NCI-H82 (cell line): Measurements from ENCODE around the gene OR5K4.

ENCODE experiments used
- DNase-seq: peaks from one replicate; lab custom pipeline; 2025; lab: John Stamatoyannopoulos, UW

OR5K4 gene, protein sequence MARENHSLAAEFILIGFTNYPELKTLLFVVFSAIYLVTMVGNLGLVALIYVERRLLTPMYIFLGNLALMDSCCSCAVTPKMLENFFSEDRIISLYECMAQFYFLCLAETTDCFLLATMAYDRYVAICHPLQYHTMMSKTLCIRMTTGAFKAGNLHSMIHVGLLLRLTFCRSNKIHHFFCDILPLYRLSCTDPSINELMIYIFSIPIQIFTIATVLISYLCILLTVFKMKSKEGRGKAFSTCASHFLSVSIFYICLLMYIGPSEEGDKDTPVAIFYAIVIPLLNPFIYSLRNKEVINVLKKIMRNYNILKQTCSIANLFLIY

DNA sequence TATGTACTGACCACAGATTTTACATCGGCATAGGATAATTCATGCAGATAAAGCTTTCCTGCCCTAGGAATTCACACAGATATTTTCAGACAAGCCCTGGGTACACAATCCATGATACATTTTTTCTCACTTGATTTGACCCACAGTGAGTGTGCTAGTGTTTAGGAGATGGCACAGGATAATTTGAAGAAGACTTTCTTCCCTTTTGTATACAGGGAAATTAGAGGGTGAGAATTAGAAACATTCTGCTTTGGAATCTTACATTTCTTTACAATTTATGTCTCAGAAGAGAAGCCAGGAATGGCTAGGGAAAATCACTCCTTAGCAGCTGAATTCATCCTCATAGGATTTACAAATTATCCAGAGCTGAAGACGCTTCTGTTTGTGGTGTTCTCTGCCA lies at the start of gene OR5K4:
Gene OR5K4 (plus strand): TSS at position 301 of the 400 bp plus-strand sequence. CDS start 0 bp downstream, at position 301.
- no peak for DNase-seq

DNA sequence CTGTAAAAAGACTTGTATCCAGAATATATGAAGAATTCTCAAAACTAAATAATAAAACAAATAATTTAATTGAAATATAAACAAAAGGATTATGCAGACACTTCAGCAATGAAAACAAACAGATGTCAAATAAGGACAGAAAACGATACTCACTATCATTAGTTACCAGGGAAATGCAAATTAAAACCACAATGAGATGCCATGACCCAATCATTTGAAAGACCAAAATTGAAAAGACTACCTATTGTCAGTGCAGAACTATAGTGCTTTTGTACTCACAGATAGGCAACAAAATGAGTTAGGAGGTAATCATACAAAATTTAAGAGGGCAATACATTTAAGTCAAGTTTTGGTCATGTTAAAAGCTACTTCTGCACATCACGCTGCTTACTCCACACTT lies 31.6 kb upstream of the OR5K4 start:
- no peak for DNase-seq

DNA sequence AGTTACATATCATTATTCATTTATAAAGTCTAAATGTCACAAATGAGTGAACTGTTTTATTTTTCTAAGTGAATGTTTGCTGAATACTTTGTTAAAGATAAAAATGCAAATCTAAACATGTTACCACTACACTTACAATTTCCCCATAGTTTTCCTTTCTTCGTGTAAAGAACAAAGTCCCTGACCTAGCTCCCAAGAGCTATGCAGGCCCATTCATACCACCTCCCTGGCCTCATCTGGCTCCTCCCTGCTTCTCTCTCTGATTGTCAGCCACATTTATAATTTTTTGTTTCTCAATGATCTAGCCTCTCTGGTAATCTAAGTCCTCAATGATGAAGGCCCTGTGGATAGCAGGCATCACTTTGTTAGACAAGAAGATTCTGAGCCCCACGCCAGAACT lies 31.0 kb upstream of the OR5K4 start:
- no peak for DNase-seq

DNA sequence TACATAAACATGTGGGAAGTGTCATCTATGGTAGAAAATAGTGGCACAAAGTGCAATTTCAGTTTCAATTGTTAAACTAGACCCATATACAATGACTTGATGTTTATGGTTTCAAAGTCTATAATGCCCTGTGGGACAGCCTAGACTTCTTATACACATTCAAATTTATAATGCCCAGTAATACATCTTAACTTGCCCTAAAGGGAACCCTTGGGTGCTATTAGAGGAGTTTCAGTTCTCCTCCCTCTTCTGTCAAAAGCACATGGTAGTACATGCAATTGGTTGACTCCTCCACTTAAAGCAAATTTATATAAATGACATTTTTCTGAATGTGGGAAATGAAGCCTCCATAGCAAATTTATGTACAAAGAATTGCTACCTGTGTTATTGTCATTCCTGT lies 30.2 kb upstream of the OR5K4 start:
- no peak for DNase-seq

DNA sequence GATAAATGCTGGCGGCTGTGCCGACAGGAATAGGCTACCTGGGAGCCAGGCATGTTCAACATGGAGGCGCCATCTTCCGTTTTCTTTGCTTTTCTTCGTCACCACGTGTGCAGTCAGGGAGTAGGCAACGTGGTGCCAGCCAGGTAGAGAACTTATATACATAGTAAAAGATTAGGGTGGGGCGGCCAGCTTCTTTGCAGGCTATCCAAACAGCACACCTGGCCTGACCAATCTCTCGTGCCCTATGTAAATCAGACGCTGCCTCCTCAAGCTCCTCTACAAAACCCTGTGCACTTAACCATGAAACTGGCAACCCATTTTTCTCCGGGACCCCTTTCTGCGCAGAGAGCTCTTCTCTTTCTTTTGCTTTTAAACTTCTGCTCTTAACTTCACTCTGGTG lies 28.6 kb upstream of the OR5K4 start:
- DNase-seq = no peak

DNA sequence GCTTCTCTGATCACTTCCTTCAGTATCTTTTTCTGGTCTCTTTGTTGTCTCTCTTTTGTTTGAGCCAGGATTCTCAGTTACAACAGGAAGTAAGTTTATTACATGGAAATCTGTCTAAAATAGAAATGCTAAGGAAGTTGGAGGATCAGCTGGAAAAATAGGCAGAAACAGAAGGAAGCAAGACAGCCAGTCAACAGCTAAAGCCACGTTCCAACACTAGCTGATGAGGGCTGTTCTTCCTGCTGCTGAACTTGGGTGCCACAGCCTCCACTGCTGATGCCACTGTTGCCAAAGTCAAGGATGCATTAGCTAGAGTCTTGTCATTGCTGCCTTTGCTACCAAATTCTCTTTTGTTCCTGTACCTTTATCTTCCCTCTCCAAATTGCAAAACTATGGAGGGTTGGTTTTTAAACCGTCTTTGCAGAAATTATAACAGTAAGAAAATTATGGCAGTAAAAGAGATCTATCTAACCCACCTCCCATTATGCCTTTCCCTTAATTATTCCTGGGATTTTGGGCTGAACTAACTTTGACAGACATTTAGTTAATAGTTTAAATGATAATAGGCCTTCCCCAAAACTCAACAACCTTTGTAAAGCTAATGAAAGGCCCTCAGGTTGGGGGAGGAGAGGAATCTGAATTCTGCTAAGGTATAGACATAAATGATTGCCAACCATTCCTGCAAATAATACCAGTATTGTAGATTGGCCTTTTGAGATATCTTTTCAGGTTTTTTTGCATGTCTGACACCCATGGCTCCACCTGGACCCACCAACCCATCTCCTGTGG lies 27.4 kb upstream of the OR5K4 start:
- no peak for DNase-seq

DNA sequence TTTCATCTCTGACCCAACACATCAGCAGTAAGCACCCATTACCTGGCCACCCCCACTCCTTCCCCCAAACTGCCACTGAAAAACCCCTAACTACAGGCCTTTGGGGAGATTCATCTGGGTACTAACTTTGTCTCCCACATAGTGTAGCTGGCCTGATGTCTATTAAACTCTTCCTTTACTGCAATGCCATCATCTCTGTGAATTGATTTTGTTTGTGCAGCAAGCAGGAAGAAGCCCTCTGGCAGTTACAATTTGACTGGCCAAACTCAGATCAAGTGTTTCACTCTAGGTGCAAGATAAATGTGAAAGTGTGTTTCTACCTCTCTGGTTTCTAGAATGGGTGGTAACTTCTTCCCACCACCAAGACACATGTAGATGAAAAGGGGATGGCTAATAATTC lies 26.7 kb upstream of the OR5K4 start:
- DNase-seq = no peak

DNA sequence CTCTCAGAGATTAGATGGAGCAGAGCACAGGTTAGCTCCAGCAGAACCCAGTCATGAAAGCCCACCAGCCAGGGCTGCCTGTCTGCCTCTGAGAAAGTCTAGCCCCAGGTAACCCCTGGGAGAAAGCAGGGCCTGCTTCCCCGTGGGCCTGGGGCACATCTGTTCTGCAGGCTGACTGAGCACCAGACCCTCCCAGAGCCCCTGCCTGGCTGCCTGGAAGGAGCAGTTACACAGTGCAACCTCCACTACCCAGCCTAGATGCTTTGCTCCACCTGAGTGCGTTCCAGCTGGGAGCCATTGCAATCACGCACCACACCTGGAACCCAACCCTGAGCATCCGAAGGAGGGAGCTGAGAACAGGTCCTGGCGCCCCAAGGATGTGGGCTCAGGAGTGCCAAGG lies 24.7 kb upstream of the OR5K4 start:
- no peak for DNase-seq

DNA sequence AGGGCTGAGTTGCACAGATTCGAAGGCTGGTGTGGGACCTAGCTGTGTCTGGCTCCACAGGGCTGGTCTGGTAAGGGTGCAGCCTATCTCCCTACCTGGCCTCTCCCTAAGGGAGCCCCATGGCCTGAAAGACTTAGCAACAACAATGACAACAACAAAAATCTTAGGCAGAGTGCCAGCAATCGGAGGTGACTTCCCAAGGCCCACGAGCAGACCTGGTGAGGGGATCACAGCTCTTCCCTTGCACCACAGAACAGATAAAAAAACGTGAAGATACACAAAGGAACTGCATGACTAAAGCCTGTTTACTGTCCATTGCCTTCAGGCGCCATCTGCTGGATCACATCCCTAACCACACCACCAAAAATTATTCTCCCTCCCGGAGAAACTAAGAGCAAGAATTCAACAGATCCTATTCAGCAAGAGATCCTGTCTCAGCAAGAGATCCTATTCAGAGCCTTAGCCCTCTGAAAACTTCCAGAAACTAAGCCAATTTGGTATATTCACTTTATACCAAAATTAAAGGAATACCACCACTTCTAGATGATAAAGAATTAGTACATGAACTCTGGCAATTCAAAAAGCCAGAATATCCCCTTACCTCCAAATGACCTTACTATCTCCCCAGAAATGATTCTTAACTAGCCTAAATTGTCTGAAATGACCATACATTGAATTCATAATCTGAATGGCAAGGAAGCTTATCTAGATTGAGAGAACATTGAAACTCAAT lies 24.1 kb upstream of the OR5K4 start:
- DNase-seq = peak; percentile 83

DNA sequence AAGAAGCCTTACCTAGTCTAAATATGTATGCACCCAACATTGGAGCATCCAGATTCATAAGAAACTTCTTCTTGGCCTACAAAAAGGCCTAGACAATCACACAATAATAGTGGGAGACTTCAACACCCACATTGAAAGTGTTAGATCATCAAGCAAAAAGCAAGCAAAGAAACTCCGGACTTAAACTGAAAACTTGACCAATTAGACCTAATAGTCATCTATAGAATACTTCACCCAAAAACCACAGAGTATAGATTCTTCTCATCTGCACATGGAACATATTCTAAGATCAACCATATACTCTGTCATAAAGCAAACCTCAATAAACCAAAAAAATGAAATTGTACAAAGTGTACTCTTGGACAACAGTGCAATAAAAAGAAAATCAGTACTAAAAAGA lies 22.3 kb upstream of the OR5K4 start:
- DNase-seq = no peak

DNA sequence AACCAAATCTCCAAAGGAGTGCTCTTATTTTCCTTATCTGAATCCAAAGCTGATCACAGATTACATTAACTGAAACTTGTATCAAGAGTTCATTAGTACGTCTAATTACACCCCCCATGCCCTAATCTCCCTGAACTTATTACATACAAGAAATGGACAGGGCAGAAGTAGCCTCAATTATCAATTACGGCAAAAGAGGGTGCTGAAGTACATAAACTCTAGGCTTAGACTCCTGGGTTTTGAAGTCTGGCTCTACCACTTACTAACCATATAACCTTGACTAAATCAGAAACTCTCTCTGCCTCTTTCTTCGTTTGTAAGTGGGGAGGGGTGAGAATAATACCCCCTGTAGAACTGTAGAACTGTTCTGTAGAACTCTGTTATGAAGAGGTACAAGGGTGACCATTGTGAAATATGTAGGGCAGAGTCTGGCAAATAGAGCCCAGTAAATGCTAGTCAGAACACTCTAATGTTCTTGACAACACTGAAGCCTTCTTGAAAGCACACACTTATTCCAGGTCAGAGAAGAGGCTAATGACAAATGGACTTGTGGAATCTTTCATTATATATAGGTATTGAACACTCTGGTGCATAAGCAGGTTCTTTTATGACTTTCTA lies 19.6 kb upstream of the OR5K4 start:
- DNase-seq = peak; percentile 35

DNA sequence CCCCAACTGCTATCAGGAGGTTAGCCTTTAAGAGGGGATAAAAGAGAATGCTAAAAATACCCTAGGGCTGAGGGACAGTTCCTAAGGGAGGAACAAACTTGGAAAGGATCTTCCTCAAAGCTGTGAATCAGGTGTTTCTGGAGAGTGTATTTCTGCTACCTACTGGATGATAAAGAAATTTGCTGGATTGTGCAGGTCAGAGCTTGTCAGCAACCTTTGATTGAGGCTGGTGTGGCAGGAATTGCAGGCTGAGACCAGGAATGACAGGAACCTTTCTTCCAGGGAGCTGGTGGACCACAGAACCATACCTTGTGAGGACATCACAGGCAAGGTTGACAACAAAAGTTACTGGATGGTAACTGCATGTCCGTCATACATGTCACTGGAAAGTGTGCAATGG lies 14.6 kb upstream of the OR5K4 start:
- DNase-seq = no peak

DNA sequence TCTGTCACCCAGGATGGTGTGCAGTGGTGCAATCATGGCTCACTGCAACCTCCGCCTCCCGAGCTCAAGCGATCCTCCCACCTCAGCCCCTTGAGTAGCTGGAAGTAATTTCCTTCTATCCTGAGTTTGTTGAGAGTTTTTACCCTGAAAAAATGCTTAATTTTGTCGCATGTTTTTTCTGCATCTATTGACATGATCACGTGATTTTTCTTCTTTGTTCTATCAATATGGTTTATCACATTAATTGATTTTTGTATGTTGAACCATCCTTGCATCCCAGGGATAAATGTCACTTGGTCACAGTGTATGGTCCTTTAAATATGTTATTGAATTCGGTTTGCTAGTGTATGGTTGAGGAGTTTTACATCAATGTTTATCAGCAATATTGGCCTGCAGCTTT lies 11.9 kb upstream of the OR5K4 start:
- no peak for DNase-seq

DNA sequence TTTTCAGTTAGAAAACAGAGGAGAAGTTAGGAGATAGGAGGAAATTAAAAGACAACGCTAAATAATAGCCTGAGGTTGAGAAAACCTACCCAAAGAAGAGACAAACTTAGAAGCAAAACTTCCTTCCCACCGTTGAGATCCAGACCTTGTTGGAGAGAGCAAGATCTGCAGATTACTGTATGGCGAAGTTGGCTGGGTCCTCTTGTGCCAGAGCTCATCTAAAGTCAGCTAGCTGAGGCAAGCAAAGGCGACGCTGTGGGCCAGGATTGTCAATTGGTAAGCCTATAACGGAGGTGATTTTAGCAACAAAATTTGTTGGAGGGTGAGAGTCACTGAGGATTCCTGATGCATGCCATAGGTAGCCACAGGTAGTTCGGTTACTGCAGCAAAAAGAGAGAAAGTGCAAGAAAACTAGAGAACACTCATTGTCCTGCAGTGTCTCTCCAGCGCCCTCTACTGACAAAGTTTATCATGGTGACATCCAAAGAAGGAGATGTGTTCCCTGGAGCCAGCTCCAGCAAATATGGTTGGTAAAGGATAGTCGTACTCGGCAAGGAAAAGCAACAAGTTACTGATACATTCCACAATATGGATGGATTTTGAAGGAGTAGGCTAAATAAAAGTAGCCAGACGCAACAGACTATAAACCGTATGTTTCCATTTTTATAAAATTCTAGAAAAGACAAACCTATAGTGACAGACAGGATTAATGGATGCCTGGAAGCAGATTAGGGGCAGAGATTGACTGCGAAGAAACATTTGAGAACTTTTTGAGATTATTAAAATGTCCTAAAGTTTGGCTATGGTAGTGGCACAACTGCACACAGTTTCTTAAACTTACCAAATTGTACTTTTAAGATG lies 9.8 kb upstream of the OR5K4 start:
- DNase-seq = peak; percentile 88

DNA sequence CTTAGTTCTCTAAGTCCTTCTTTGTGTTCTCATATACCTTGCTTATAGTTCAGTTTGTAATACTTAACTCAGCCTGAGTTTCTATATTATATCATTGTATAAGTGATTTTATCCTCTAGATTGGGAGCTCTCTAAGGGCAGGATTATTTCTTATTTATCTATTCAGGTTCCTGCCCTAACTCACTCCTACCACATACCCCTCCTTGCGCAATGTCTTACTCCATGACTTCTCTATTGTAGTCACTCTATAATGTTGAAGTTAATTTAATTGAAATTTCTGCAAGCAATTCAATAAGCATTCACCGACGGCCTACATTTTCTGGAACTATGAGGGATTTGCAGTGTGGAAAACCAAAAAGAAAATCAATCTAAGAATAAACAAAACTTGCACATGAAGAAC lies 3.6 kb upstream of the OR5K4 start:
- no peak for DNase-seq

DNA sequence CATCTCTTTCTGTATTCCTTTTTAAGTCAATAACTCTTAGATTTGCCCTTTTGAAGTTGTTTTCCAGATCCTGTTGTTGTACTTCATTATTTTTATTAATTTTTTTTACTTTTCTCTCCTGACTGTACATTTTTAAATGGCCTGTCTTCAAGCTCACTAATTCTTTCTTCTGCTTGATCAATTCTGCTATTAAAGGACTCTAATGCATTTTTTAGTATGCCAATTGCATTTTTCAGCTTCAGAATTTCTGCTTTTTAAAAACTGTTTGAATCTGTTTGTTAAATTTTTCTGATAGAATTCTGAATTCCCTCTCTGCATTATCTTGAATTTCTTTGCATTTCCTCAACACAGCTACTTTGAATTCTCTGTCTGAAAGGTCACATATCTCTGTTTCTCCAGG lies 5.6 kb downstream of the OR5K4 start:
- no peak for DNase-seq

DNA sequence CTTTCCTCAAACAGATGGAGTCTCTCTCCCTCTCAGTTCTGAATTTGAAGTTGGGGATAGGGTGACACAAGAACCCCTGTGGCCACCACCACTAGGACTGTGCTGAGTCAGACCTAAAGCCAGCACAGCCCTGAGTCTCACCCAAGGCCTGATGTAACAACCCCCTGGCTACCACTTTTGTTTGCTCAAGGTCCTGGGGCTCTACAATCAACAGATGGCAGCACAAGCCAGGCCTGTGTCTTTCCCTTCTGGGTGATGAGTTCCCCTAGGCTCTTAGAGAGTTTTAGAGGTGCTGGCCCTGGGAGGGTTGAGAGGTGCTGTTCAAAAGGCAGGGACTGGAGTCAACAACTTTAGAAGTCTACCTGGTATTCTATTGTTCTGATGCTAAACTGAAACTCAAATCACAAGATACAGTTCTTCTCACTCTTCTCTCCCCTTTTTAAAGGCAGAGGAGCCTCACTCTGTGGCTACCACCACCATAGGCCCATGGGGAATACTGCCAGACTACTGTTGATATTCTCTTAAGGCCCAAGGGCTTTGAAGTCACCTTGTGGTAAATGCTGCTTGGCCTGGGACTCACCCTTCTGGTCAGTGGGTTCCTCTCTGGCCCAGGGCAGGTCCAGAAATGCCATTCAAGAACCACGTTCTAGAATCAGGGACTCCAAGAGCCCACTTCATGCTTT lies 6.5 kb downstream of the OR5K4 start:
- DNase-seq = no peak

DNA sequence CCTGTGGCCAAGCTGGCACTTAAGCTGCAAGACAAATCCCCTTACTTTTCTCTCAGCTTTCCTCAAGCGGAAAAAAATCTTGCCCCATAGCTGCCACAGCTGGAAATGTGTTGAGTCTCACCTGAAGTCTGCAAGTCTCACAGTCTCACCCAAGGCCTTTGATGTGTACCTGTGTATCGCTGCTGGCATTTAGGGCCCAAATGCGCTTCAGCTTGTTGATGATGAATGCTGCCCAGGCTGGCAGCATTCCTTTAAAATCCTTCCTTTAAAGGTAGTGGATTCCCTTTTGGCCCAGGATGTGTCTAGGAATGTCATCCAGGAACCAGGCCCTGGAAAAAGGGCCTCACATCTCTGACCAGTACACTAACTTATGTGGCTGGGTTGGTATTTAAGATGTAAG lies 7.0 kb downstream of the OR5K4 start:
- DNase-seq = no peak

DNA sequence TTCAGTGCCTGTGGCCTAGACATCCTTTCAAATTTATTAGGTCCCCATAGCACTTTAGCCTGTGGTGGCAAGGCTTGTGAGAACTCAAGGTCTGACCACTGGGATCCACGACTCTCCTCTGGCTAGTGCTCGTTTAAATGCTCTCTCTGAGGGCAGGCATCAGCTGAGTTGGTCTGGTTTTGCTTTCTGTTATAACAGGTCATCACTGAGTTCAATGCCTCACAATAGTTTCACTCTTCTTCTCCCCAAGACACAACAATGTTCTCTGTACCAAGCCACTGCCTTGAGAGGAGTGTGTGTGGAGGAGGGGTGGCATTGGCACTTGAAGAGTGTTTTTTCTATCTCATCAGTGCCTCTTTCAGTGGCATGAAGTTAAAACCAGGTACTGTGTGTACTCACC lies 7.6 kb downstream of the OR5K4 start:
- no peak for DNase-seq

DNA sequence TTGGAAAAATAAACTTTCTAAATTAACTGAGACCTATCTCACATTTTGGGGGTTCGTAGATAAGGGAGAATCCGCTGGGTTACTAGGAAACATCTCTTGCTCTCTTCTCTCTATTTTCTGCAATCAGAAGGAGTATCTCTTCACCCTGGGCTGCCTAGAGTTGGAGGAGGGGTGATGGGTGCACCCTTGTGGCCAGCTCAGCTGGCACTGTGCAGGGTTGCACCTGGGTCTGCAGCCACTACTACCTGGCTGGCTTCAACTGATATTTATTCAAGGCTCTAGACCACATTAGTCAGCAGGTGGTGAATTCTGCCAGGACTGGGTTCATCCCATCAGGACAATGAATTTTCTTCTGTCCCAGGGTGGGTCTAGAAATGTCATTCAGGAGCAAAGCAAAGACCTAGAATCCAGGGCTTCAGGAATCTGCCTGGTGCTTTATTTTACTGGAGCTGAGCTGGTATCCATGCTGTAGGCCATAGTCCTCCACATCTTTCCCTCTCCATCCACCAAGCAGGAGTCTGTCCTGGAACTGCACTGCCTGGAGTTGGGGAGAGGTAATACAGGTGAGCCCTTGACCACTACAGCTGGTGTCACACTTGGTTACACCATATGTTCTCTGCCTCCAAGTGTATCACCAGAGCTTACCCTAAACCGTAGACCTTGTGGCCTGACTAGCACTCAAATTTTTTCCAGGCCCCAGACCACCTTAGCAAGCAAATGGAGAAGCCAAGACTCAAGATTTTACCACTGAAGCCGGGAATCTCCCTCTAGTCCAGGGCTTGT lies 14.0 kb downstream of the OR5K4 start:
- DNase-seq = no peak
